GM21447 (cell line): ENCODE measurements around the gene MIX23.

Source experiments
- ATAC-seq: cut with Tn5 transposase; IDR thresholded peaks from one replicate; pipeline ENCODE4 v1.9.1; 2021; ENCODE audit not compliant: unreplicated experiment

Gene MIX23

DNA sequence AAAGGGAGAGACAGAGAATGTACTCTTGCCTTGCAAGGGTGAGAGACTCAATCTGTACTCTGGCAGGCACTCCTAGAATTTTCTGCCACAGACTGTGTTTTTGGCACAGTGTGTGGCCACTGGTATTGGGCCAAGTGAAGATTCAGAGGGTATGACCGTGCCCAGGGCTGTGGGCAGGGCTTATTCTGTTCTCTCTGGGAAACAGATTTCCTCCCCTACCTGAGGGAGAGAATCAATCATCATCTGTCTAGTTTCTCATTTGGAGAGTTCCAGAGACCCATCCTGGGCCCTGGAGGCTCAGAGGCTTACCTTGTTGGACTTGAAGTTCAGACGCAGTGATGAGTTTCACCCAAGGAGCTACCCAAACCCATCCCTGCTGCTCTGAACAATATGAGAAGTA, 29.8 kb downstream of the MIX23 start:
- no peak for ATAC-seq

DNA sequence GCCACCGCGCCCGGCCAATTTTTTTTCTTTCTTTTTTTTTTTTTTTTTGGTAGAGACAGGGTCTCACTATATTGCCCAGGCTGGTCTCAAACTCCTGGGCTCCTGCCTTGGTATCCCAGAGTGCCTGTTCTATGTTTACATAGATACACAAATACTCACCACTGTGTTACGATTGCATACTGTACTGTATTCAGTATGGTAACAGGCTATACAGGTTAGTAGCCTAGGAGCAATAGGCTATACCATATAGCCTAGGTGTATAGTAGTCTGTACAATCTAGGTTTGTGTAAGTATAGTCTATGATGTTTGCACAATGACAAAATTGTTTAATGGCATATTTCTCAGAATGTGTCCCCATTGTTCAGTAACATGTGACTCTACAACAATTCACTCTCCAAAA, 31.4 kb downstream of the MIX23 start:
- ATAC-seq = no peak

DNA sequence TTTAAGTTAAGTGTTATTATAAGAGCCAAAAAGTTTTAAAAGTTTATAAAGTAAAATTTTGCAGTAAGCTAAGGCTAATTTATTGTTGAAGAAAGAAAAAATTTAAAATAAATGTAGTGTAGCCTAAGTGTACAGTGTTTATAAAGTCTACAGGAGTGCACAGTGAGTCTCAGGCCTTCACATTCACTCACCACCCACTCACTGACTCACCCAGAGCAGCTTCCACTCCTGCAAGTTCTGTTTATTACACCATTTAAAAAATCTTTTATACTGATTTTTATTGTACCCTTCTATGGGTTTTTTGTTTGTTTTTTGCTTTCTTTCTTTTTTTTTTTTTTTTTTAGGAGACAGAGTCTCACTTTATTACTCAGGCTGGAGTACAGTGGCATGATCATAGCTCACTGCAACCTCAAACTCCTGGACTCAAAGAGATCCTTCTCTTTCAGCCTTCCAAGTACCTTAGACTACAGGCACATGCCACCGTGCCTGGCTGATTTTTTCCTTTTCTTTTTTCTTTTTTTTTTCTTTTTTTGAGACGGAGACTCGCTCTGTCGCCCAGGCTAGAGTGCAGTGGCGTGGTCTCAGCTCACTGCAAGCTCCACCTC, 32.1 kb downstream of the MIX23 start:
- no peak for ATAC-seq

DNA sequence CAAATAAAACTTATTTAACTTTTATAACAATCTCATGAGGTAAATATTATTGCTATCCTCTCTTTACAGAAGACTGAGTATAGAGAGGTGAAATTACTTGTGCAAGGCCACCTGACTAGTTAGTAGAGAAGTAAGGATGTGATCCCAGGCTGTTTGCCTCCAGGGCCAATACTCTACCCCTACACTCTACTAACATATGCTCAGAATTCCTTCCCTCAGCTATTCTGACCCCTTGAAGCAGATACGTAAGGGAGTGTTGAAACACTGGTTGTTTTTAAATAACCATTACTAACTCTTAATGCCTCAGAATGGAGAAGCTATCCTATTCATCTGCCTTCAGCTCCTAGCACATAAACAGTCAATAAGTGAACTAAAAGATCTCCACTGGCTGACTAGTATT, 33.9 kb downstream of the MIX23 start:
- no peak for ATAC-seq

DNA sequence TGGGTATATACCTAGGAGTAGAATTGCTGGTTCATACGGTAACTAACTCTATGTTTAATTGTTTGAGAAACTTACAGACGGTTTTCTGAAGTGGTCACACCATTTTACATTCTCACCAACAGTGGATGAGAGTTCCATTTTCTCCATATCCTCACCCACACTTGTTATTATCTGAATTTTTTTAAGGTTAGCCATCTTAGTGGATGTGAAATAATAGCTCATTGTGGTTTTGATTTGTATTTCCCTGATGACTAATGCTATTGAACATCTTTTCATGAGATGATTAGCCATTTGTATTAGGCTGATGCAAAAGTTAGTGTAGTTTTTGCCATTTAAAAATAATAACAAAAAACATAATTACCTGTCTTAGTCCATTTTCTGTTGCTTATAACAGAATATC, 39.4 kb downstream of the MIX23 start:
- no peak for ATAC-seq

DNA sequence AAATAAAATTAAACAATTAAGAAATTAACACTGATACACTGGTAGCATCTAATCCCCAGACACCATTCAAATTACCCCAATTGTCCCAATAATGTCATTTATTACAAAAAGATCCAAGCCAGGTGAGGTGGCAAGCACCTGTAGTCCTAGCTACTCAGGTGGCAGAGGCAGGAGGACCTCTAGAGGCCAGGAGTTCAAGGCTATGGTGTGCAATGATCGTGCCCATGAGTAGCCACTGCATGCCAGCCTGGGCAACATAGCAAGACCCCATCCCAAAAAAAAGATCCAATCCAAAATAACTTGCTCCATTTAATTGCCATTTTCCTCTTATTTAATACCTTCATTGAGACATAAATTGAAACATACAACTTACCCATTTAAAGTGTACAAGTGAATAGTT, 40.2 kb downstream of the MIX23 start:
- ATAC-seq = no peak

DNA sequence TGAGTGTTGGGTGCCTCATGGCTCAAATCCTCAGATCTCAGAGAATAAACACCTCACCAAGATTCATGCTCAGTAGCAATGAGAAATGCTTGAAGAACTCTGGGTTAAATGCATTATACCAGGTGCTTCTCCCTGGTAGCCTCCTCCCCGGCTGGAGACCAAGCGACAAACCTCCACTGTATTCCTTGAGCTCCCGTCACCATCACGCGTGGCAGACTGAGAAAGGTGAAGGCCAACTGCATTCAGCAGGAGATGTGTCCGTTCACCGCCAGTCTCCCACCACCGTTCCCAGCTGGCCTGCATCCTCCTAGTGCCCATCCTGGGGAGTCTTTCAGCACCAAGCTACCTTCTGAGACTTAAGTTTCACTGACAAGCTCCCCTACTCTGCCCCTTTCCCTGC, 50.5 kb downstream of the MIX23 start:
- ATAC-seq = no peak

DNA sequence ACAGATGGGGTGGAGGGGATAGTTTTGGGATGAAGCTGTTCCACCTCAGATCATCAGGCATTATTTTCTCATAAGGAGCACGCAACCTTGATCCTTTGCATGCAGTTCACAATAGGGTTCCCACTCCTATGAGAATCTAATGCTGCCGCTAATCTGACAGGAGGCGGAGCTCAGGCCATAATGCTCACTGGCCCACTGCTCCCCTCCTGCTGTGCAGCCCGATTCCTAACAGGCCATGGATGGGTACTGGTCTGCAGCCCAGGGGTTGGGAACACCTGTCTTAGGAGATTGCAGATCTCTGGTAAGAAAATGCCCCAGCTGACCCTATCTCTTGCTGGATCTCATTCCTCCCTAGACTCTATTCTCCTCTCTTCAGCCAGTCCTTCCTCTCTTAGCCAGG, 51.1 kb downstream of the MIX23 start:
- no peak for ATAC-seq

DNA sequence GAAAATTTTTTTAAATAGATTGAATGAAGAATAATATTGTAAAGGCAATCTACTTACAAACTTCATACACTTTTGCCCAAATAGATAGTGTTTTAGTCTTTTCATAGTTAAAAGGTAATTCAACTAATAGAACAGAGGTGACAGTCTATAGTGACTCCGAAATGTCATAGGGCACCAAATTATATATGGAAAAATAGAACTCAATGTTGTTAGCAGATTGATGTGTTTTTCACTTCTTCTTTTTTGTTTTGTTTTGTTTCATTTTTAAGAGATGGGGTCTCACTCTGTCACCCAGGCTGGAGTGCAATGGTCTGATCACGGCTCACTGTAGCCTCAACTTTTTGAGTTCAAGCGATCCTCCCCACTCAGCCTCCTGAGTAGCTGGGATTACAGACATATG, 57.3 kb downstream of the MIX23 start:
- ATAC-seq = no peak

DNA sequence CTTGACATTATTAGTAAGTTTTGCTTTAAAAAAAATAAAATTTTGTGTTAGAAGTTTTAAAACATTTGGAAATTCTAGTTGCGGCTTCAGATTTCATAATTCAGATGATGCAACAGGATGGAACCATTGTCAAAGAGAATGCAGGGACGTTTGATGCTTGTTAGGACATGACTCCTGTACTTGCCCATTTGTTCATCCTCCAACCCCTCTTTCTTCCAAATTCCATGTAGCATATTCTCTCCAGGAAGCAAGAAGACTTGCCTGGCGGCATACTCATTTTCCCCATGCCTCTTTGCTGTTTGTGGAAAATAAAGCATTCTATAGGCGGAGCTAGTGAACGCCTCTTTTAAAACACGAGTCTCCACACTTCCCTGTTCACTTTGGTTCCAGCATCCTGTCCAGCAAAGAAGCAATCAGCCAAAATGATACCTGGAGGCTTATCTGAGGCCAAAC, 58.1 kb downstream of the MIX23 start, which contains the start of gene CSTA:
Gene CSTA (plus strand): TSS at position 378 of the 453 bp plus-strand sequence. CDS start 45 bp downstream, at position 423.
- no peak for ATAC-seq

DNA sequence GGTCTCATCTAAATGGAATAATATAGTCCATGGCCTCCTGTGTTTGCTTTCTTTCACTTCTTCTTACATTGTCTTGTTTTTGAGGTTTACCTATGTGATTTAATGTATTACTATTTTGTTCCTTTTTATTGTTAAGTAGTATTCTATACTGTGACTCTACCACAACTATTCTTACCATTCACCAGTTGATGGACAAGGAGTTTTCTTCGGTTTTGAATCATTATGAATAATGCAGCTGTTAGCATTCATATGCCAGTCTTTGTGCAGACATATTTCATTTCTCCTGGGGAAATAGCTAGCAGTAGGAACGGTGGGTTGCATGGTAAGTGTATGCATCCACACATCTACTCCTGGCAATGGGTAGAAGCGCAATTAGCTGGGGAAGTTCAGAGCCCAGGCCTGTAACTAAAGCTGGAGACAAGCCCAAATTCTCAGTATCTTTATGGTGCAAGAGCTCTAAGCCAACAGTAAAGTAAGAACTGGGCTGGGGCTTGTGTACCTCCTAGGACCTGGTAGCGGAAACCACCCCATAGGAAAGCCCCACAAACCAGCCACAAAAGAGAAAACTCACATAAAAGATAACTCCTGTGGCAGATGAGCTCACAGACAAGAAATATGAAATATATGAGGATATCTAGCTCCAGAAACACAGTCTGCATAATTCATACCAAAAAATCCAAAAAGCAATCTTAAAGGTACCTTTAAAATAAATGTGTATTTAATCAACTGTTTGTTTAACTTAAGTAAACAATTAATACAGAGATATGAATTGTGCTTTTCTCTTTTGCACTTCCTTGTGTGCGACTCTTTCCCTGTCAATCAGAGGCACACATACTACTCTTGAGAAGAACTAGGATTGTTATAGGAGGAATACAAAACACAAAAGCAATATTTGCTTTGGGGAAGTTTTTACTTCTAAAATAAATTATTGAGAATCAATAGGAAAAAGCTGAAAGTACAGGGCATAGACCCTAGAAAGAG, 60.6 kb downstream of the MIX23 start:
- no peak for ATAC-seq

DNA sequence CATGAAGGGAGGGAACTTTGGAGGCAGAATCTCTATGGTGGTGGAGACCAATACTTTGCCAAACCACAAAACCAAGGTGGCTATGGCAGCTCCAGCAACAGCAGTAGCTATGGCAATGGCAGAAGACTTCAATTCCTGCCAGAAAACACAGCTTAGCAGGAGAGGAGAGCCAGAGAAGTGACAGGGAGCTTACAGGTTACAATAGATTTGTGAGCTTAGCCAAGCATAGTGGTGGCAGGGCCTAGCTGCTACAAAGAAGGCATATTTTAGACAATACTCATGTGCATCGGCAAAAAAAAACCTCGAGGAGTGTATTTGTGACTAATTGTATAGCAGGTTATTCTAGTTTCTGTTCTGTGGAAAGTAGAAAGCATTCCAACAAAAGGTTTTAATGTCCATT, 64.4 kb downstream of the MIX23 start:
- ATAC-seq = no peak

DNA sequence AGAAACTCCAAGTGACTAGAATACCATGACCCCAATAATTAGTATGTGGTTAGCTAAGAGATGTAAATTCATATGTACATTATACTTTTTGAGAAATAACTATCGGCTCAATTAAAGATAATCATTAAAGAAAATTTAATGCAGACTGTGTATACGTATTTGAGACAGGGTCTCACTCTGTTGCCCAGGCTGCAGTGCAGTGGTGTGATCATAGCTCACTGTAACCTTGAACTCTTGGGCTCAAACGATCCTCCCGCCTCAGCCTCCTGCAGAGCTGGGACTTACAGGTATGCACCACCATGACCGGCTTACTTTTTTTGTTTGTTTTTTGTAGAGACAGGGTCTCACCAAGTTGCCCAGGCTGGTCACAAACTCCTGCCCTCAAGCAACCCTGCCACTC, 66.7 kb downstream of the MIX23 start:
- ATAC-seq = no peak

DNA sequence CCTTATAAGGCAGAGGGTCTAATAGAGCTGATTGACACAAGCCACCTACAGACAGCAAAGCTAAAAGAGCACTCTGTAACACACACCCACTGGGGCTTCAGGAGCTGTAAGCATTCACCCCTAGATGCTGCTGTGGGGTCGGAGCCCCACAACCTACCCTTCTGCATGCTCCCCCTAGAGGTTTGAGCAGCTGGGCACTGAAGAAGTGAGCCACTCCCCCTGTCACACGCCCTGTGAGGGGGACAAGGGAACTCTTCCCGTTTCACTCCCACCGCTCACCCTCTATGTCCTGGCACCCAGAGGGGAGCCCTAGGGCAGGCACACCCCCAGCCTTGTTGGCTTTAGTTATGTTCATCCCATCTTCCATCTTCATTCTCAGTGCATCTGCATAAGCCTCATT, 67.4 kb downstream of the MIX23 start:
- ATAC-seq = no peak

DNA sequence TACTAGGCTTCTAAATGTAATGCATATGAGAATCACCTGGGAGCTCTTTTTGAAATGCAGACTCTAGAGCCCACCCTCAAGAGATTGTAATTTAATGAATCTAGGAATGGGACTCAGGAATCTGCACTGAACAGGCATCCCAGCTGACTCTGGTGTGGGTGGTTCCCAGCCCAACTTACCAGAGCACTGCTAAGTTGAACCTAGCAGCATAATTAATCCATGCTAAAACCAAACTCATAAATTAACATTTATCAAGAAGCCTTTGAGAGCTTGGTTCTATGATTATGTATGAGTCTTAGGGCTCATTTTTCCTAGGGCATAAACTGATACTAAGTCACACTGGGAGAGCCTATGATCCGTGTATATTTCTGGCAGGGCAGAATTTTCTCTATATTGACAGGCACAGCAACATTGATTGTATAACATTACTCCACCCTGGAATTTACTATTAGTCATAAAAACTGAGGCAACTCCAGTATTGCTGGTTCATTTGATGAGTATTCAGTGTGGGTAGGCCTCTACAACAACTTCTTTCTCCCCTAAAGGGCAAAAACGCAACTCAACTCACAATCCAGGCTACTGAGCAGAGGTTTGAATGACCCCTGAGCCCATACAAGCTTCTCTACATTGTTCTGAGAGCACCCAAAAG, 68.7 kb downstream of the MIX23 start:
- no peak for ATAC-seq

DNA sequence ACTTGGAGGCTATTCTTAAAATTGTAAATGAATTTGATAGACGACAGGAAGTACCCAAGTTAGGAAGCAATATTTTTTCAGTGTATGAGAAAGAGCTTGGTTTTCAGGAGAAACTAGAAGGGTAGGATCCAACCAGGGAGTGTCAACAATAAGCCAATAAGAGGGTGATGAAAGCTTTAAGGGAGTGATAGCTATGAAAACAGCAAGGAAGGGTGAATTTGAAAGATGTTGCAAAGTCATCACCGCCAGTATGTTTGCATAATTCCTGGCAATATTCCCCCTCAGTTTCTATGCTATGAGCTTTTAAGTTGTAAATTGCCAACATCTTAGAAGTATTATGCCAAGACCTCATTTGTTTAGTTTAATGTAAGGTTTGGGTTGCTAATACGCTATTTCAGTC, 69.8 kb downstream of the MIX23 start:
- ATAC-seq = no peak

DNA sequence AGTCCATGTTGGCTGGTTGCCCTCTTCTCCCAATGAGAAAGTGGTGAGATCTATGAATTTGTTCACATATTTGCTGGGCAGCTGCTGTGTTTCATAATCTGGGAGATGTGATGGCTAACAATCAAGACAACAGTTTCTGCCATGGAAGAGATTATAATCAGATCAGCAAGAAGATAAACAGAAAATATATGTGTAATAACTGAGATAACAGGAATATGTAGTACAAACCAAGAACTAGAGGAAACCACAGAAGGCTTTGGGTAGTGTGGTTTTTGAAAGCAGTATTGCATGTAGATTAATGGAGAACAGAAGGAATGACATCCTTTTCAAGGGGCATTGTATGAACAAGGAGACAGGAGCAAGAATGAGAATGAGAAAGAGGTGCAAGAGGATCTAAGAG, 70.2 kb downstream of the MIX23 start:
- no peak for ATAC-seq

DNA sequence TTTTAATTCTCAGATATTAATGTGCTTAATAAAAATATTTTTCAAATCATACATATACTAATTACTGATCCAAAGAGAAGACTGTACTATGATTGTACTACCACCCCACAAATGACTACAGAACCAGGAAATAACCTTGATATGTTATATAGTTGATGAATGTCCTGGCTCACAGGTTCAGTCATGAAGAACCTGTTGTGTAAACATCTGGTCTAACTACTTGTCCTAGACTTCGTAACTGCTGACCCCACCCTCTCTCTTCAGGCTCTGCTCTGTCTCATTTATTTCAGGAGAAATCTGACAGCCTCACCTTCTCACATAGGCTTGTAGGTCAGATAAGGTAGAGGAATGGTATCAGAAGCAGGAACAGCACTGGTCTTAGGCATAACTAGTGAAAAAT, 72.7 kb downstream of the MIX23 start:
- ATAC-seq = no peak
